GM19023 (cell line): ENCODE data around the gene PTPRN2.
"Not testable (repeated sequence)": the region's sequence is repeated elsewhere in the genome, so short reads cannot be mapped to it uniquely, and the experiment has no call there.

ENCODE experiments used
- ATAC-seq: cut with Tn5 transposase; IDR thresholded peaks from one replicate; pipeline ENCODE4 v1.9.1; 2021; ENCODE audit warnings: mild to moderate bottlenecking, moderate library complexity; ENCODE audit not compliant: unreplicated experiment

Gene PTPRN2

GRCh38 chr7:157563467-157564135 is 1024.0 kb downstream of the PTPRN2 start:
- ATAC-seq: not testable (repeated sequence)

- ATAC-seq: not testable (repeated sequence)
These were observed 1024.9 kb downstream of the PTPRN2 start for GRCh38 chr7:157562522-157563398.

GRCh38 chr7:157561816-157562410 is 1025.7 kb downstream of the PTPRN2 start:
- ATAC-seq: no peak

- no peak for ATAC-seq
These were observed 1026.2 kb downstream of the PTPRN2 start for GRCh38 chr7:157561523-157561785.

- ATAC-seq: no peak
These were observed 1026.7 kb downstream of the PTPRN2 start for GRCh38 chr7:157560710-157561522.

GRCh38 chr7:157560258-157560654 is 1027.4 kb downstream of the PTPRN2 start:
- ATAC-seq: no peak

GRCh38 chr7:157559596-157560257 is 1027.9 kb downstream of the PTPRN2 start:
- ATAC-seq: no peak

GRCh38 chr7:157558875-157559595 is 1028.6 kb downstream of the PTPRN2 start:
- no peak for ATAC-seq

- no peak for ATAC-seq
These were observed 1029.1 kb downstream of the PTPRN2 start for GRCh38 chr7:157558516-157558874.

- no peak for ATAC-seq
These were observed 1029.6 kb downstream of the PTPRN2 start for GRCh38 chr7:157558061-157558460.

- ATAC-seq: no peak
These were observed 1030.4 kb downstream of the PTPRN2 start for GRCh38 chr7:157557263-157557662.

GRCh38 chr7:157556642-157556944 is 1031.0 kb downstream of the PTPRN2 start:
- ATAC-seq: no peak

GRCh38 chr7:157555944-157556641 is 1031.5 kb downstream of the PTPRN2 start:
- no peak for ATAC-seq

GRCh38 chr7:157555313-157555712 is 1032.3 kb downstream of the PTPRN2 start:
- ATAC-seq: no peak

- ATAC-seq: no peak
These were observed 1033.0 kb downstream of the PTPRN2 start for GRCh38 chr7:157554393-157555238.

- no peak for ATAC-seq
These were observed 1034.4 kb downstream of the PTPRN2 start for GRCh38 chr7:157553256-157553655.

- no peak for ATAC-seq
These were observed 1035.2 kb downstream of the PTPRN2 start for GRCh38 chr7:157552295-157552993.
